ENCODE measurements around the gene MB21D2.

DNA sequence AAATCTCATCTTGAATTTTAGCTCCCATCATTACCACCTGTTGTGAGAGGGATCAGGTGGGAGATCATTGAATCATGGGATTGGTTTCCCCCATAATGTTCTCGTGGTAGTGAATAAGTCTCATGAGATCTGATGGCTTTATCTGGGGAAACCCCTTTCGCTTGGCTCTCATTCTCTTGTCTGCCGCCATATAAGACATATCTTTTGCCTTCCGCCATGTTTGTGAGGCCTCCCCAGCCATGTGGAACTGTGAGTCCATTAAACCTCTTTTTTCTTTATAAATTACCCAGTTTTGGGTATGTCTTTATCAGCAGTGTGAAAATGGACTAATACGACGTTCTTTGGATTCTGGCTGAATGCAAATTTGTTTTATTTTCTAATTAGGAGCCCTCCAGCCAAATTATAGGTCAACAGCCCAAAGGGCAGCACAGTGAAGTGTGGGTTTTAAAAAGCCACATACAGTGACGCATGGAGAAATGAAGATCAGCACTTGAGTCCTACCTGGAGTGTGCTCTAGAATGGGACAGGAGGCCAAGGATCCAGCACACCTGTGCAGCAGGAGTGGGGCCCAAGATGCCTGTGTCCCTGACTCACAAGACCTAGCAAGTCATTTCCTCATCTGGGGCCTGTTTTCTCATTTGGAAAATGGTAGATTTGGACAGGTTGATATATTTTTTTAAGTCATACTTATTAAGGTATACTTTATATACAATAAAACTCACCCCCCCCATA lies 89.6 kb downstream of the MB21D2 start:
- TF ChIP-seq, protein P1, sequence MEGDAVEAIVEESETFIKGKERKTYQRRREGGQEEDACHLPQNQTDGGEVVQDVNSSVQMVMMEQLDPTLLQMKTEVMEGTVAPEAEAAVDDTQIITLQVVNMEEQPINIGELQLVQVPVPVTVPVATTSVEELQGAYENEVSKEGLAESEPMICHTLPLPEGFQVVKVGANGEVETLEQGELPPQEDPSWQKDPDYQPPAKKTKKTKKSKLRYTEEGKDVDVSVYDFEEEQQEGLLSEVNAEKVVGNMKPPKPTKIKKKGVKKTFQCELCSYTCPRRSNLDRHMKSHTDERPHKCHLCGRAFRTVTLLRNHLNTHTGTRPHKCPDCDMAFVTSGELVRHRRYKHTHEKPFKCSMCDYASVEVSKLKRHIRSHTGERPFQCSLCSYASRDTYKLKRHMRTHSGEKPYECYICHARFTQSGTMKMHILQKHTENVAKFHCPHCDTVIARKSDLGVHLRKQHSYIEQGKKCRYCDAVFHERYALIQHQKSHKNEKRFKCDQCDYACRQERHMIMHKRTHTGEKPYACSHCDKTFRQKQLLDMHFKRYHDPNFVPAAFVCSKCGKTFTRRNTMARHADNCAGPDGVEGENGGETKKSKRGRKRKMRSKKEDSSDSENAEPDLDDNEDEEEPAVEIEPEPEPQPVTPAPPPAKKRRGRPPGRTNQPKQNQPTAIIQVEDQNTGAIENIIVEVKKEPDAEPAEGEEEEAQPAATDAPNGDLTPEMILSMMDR (IDR thresholded peaks at IDR 0.05) = no peak
- no peak for TF ChIP-seq POLR2AphosphoS5 (IDR thresholded peaks at IDR 0.05)
- no peak for TF ChIP-seq POLR2A (IDR thresholded peaks at IDR 0.05)

Data from upper lobe of left lung (tissue), 4 donors.